ENCODE measurements around the gene ABI3BP. TPM values are rescaled to one million over a fixed set of nuclear protein-coding genes. Genes with fewer than 3 reads are reported as not detected.

Gene ABI3BP
- total RNA-seq, 1 donor from 2014 or later = 52.6 TPM

DNA sequence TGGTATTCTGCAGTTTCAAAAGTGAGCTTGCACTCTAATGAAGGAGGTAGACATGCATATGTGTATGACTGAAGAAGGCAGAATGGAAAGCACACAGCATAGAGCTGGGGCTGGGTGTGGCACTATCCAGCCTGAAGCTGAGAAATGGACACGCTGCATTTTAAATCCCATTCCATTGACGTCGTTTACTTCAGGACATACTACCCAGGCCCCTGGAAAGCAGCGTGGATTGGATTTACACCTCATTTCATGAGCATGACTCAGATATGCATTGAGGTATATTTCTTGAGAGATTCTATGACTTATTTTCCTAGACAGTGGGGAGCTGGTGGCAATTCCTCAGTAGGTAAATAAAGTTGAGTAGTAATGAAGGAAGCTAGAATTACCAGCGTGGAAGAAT, 101.4 kb downstream of the ABI3BP start:
- DNase-seq (ENCODE audit: low read depth) = no peak

DNA sequence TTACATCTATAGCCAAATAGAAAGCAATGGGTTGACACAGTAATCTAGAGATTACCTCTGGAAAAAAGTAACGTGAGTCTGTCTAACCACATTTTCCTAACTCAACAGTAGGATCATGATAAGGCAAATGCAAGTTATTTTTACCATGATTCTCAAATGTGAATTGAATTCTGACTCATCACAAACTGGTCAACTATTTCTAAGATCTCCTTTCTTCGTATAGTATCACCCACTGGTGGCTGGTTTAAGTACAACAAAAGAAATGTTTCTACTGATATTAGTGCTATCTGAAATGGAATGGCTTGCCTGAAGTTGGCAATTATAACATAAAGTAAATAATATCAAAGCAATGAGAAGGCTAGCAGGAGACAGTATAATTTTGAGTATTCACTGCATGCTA, 102.2 kb downstream of the ABI3BP start:
- peak; percentile 51 for DNase-seq (ENCODE audit: low read depth)

DNA sequence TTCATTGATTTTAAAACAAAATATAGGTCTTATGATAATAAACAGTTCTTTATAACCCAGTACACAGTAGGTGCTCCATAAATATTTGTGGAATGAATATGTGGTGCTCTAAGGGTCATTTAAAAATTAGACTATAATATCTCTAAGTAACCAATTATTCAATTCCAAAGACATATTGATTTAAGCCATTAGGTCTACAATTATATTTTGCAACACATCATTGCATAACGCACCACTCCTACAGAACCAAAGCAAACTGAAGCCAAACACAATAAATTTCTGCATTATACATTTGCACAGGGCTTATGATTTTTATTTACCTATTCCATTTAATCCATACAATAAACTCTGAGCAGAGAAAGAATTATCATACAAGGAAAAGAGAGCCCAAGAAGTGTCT, 104.3 kb downstream of the ABI3BP start:
- DNase-seq (ENCODE audit: low read depth) = no peak

DNA sequence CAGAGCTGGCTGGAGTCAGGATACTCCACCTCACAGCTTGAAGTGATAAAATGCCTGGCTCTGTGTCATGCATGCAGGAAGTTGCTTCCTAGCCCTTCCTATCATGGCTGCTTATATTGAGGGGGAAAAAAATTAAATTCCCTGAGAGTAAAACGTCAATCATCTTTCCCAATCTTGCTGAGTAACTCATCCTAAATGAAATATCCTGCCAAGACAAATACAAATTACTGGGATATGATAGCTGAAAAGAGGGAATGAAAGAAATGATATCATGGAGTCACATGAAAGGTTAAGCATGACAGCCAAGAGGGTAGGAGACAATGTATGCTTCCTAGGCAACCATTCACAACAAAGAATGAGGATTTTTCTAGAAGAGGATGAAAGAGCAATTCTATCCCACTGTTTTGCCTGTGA, 110.6 kb downstream of the ABI3BP start:
- no peak for DNase-seq (ENCODE audit: low read depth)

DNA sequence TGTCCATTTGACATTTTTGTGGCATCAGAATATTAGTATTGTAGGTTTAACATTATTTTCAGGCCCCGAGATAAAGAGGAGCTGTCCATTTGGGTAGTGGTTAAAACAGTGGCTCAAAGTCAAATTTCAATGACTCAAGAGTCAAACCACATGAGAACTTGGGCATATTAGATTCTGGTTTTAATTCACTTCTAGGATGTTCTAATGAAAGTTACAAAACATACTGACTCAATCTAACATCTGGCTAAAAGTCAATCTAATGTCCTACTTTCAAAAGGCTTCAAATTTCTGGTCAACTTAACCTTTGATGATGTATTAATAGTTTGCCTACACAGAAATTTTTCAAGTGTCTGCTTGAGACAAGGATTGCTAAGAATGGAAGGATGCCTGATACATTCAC, 112.4 kb downstream of the ABI3BP start:
- no peak for DNase-seq (ENCODE audit: low read depth)

DNA sequence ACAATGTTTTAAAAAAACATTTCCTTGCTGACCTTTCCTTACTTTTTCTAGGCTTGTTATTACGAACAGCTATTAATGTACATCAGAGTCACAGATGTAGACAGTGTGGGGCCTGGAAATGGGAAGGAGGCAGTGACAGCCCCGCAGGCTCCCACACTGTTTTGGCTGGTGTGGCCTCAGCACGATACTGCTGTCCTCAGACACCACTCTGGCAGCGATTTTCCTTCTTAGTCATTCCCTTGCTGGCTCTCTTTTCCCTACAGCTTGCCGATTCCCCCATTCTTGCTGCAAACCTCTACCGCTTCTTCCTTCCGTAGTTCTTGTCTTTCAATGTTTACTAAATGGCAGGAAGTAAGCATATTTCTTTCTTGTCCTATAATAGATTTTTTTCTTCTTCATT, 113.1 kb downstream of the ABI3BP start:
- no peak for DNase-seq (ENCODE audit: low read depth)

DNA sequence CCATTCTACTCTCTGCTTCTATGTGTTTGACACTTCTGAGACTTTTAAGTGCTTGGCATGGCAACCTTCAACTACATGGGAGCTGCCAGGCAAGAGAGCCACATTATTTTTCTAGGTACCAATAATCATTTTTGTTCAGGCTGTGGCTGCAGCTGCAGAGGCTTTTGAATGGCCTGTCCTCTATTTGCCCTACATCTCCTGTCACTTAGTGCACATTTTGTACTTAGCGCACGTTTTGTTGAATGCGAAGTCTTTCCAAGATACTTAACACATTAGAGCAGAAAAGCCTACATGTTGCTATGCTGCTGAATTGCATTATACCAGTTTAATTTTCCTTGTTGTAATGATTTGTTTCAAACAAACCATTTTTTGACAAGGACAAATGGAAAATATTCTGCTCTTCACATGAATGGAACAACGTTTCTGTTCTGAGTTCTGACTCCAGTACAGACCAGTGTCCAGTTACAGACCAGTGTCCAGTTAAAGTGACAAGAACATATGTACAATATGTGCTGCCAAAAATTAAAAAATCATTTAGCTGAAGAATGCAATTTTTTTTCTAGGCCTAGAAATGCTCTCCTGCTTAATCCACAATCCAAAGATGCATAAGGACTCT, 113.9 kb downstream of the ABI3BP start:
- no peak for DNase-seq (ENCODE audit: low read depth)

DNA sequence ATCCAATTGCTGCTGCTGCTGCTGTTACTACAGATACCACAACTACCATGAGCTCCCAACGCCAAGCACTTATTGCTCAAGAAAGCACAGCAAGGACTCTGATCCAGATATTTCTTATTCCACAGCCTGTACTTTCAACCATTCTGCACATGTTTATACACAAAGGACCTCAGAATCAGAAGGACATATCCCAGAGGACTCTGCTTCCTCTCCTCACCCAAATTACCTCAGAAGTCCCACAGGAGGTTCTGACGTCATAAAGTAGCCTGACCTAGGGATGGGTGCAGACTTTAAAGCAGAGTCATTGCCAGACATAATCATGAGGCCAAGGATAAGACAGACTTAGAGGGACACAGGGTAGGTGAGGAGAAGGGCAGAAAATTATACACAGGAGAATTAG, 115.9 kb downstream of the ABI3BP start:
- DNase-seq (ENCODE audit: low read depth) = no peak

DNA sequence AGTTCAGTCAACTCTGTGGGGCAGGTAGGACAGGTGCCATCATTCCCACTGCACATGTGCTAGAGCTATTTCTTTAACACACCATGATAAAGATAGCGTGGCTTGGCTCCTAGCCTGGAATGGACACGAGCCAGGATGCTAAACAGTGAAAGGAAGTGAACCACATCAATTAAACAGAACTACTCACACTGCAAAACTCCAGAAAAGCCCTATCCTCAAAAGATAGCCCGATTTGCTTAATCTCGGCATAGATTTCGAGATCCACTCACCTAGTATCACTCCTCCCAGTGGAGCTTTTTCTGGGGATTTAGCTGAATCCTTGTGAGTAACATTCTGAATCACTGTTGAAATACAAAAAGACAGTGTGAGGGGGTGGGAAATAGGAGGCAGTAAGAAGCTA, 118.0 kb downstream of the ABI3BP start:
- peak; percentile 69 for DNase-seq (ENCODE audit: low read depth)

DNA sequence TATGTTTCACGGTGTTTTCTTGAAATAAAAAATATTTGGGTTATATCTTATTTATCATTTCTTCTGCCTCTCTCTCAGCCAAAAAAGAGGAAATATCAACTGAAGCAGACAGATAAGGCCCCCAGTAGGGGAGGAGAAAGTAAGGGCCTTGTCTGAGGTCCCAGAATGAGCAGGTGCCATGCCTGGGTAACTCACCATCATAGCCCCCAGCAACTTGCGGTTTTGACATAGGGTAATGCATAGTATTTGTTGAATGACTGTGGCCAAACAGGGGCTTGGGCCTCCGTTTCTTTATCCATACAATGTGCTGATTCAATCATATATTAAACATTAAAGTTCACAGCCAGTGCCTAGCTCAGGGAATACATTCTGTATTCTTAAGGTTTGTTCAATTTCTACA, 119.6 kb downstream of the ABI3BP start:
- no peak for DNase-seq (ENCODE audit: low read depth)

DNA sequence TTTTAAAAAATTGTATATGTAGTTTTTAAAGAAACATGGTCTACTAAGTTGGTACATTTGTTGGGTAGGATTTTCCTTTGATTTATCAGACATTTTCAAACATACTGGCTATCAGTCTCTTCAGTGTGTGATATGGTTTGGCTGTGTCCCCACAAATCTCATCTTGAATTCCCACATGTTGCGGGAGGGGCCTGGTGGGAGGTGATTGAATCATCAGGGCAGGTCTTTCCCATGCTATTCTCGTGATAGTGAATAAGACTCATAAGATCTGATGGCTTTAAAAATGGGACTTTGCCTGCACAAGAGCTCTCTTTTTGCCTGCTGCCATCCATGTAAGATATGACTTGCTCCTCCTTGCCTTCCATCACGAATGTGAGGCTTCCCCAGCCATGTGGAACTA, 121.9 kb downstream of the ABI3BP start:
- no peak for DNase-seq (ENCODE audit: low read depth)

DNA sequence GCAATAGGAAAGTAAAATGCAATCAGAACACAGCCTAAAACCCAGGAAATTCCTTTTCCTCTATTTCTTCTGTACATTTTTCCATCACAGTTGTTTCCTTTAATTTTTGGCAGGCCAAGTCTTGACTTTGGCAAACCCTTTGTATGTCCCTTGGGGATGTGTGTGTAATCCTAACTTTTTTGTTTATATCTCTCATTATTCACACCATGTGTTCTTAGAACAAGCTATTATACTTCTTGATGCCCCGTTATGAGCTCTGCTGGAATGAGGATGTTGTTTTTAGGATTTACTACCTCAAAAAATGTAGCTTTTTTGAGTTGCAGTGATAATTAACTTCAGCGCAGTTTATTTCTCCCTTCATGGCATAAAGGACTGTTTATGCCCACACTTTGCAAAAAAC, 123.4 kb downstream of the ABI3BP start:
- DNase-seq (ENCODE audit: low read depth) = no peak

DNA sequence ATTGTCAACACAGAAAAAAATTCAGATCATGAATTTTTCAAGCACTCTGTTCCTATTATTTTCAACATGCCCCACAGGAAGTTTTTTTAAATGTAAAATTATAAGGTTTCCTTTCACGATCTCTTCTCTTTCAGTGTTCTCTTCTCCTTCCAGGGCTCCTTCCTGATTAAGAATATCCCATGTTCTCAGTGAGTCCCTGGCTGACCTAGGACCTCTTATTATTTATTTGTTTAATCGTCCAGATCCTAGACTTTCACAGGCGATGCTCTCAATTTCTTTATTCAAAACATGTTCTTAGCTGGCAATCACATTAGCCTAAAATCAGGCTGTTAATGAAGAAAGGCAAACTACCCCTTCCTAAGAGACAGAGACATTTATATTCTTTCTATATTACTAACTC, 124.3 kb downstream of the ABI3BP start:
- DNase-seq (ENCODE audit: low read depth) = no peak

DNA sequence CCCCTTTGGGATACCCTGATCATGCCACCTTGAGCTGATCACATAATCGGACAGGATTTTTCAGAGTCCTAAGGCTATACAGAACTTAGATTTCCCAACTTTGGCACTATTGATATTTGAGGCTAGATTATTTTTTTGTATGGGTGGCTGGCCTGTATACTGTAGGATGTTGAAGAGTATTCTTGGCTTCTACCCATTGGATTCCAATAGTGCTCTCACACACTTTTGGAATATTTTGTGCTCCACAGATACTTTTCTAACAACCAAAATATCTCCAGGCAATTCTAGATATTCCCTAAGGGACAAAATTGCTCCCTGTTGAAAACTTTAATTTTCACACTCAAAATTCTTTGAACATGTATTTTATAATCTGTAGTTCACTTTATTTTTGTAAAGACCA, 125.1 kb downstream of the ABI3BP start:
- DNase-seq (ENCODE audit: low read depth) = no peak

DNA sequence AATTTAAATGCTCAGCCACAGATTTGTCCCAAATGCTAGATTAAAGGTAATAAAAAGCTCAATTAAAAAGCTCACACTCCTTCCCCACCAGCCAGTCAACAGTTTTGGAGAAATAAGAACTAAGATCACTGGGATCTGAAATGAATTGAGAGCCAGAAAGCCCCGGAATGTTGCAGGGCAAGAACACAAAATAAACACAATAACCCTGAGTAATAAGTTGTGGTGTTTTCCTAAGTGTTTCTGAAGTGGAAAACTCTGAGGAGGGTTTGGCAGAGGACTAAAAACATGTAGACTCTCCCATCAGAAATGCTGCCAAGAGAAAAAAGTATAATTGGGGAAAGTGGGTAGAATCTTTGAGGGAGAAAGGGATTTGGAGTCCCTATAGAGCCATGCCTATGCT, 127.8 kb downstream of the ABI3BP start:
- DNase-seq (ENCODE audit: low read depth) = peak; percentile 49

DNA sequence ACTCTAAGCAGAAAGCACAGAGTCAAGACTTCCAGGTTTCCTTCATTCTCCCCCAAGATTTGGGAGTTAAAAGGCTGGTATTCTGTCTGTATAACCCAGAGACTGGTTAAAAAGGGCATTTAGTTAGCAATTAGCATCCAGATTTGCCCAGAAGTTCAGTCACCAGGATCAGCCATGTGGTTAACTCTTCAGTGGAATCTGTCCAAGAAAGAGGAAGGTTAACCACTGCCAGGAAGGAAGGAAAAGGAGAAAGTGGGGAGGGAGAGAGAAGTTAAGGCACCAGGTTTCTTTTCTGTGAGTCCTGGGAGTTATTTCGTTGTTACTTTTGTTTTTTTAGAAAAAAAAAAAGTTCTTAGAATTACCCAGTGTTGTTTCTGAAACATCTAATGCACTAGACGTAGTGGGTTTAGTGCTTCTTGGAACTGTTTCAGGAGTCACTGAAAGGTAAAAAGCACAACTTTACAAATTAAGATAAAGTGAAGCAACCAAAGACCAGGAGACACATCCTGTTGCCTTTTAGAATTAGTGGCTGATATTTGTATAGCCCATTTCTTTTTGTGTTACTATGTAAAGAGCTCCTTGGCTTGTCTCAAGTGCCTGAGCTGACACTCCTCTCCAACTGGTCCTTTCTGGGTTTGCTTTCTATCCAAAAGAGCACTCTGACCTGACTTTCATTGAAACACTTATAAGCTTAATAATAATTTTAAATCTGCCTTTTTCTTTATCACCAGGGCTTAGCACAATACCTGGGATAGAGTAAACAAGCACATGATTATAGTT, 128.6 kb downstream of the ABI3BP start:
- peak; percentile 61 for DNase-seq (ENCODE audit: low read depth)

DNA sequence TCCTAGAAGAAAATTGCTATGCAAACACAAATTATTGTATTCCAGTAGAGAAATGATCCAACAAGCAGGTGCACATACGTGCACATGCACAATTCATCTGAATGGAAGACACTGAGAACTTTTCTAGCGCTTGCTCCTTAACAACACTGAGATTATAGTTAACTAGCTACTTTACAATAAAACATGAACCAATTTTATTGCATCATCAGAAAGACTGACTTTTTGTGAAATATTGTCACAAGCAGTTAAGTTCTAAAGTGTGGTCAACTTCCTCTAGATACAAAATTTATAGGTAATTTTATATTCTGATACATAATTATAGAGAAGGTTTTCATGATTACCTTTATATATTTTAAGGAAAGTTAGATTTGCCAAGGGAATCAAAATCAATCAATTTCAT, 135.4 kb downstream of the ABI3BP start:
- DNase-seq (ENCODE audit: low read depth) = no peak

DNA sequence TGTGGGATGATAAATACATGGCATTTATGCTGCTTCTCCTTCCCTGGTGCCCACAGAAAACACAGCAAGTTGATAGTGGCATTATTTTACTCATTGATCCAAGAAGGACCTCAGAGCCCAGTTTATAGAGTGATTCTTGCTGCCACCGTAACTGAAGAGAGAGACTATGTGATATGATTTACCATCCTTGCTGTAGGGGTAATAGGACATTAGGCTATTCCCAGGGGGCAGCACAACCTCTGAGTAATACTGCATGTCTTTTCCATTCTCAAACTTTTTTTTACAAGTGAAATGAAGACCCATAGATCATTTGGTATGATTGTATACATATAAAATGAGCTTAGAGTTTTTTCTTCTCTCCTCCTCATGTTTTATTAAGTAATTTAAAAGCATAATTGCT, 136.4 kb downstream of the ABI3BP start:
- DNase-seq (ENCODE audit: low read depth) = no peak

DNA sequence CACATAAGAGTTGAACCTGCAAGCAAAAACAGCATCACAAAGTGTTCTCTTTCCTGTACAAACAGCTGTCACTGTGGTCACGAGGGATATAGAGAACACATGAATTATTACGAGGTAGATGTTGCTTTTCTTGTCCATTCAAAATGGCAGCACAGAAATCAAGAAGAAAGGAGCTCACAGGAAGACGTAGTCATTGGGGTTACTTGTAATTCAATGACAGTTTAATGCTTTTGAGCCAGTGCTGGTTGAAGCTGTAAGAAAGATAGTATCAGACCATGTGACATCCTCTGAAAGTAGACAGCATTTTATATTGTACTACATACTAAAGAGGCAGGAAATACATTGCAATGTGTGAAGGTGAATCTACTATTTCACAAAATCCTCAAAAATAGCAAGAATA, 140.4 kb downstream of the ABI3BP start:
- DNase-seq (ENCODE audit: low read depth) = no peak

DNA sequence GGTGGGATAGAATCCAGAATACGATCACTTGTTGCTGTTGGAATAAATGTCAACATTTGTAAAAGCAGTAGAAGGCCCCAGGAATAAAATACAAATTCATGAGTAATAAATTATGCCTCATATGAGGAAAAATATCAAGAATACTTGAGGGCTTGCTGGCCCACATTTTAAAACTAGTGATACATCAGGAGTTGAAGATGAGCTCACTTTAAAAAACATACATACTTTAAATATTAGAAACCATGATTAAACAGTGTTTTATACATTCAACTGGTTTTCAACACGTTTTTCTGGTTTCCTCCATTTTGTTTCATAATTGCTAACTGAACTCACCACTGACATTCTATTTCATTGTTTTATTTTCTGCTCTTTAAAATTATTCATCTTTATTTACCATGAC, 142.5 kb downstream of the ABI3BP start:
- no peak for DNase-seq (ENCODE audit: low read depth)

DNA sequence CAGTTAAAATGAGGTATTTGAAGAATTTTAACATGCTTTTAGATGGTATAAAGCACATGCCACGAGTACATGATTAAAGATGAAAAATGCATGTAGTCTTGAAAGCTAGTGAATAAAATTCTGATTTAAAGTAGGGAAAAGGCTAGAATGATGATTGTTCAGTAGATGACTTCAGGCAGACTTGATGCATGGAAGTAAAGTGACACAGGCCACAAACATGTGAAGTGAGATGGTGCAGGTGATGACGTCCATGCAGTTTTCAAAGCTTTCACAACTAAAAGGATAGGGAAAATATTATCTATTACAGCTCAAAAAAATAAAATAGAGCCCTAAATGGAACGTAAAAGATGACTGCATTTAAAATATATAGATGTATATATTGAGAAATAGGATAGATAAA, 143.1 kb downstream of the ABI3BP start:
- no peak for DNase-seq (ENCODE audit: low read depth)

DNA sequence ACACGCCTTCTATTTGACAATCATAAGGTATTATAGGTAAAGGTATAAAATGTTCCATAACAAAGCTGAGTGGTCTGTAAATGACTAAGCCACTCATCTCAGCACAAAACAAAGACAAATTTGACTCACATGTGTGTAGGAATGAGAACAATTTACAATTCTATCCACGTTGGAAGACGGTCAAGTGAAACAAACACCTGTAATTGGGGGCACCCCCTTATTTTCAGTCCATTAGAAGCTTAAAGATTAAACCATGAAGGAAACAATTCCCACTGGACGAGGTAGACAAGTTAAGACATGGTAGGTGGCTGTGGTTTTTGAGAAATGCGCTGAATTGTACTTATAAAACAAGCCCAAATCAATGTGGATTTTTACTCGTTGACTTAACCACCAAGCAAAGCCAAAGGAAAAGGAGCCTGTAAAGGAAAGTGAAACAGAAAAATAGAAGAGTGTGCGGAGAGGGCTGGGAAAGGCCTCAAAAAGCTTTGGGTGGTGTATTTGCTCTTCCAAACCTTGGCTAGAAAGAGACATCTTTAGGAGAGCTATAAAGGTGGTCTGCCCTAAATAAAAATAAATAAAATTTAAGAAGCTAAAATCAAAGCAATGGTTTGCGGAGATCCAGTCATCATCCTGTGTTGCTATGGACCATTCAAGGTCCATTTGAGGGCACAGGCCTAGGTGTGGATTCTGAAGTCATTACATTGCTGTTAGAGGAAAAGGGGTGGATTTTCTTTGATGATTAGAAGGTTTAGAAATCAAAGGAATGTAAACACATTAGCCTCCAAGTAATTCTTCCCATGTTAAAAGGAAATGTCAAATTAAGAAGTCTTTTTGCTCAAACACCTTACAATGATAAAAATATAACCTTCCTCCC, 148.9 kb downstream of the ABI3BP start:
- peak; percentile 91 for DNase-seq (ENCODE audit: low read depth)

DNA sequence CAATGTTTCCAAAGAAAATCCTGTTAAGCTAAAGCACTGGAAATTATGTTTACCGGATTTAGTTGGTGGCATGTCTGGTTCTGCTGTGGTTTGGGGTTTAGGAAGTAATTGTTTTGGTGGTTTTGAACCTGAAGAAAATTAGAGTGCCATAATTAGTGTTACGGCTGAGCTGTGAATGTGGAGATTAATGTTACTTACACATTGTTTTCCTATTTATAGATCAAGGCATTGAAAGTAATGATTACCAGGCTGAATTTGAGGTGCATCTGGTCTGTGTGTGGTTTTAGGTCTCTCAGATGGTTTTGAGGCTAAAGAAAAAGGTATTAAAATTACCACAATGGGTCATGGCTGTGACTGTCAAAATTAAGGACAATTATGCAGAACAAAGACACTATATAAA, 155.1 kb downstream of the ABI3BP start:
- DNase-seq (ENCODE audit: low read depth) = no peak

Data from renal cortical epithelial cell (primary cell).